ENCODE data around the gene RUSF1.

Gene RUSF1

DNA sequence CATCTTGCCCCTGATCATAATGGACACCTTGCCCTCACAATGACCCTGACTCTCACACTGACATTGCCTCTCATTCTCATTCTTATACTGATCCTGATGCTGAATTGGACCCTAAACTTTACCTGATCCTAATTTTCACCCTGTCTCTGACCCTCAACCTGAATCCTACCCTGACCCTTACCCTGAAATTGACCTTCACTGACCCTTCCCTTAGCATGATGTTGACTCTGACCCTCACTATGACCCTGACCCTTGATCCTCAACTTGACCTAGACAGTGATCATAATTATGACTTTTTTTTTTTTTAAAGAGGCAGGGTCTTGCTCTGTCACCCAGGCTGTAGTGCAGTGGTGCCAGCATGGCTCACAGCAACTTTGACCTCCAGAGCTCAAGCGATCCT lies 22.9 kb upstream of the RUSF1 start:
- H3K27ac ChIP-seq: no peak overlapping the region
- no peak for TF ChIP-seq CTCF (conservative IDR thresholded peaks at IDR 0.05; ENCODE audit: low read depth, low read length)
- H3K36me3 ChIP-seq (ENCODE audit: insufficient read depth): no peaks in the 10 kb centered on the region
- H3K4me3 ChIP-seq (IDR thresholded peaks at IDR 0.05; ENCODE audit: insufficient read depth, low read depth, low read length): no peak overlapping the region
- H3K4me2 ChIP-seq: no peak overlapping the region
- no peaks in the 10 kb centered on the region for H4K20me1 ChIP-seq (ENCODE audit: insufficient read depth)
- no peaks in the 10 kb centered on the region for H3K4me1 ChIP-seq (ENCODE audit: low read depth, poor library complexity, severe bottlenecking)
- H2AFZ ChIP-seq (ENCODE audit: low read depth): no peak overlapping the region
- no peaks in the 10 kb centered on the region for H3K27me3 ChIP-seq (ENCODE audit: insufficient read depth, low read depth)
- H3K79me2 ChIP-seq (ENCODE audit: insufficient read depth, low read depth): no peaks in the 10 kb centered on the region
- no peak overlapping the region for H3K9ac ChIP-seq

- H3K27me3 ChIP-seq (ENCODE audit: insufficient read depth, low read depth): no peaks in the 10 kb centered on the region
- no peak overlapping the region for H3K27ac ChIP-seq
- H3K4me2 ChIP-seq: no peak overlapping the region
- no peak overlapping the region for H2AFZ ChIP-seq (ENCODE audit: low read depth)
- H3K4me1 ChIP-seq (ENCODE audit: low read depth, poor library complexity, severe bottlenecking): no peaks in the 10 kb centered on the region
- H3K9ac ChIP-seq: no peak overlapping the region
- no peak overlapping the region for H3K4me3 ChIP-seq (IDR thresholded peaks at IDR 0.05; ENCODE audit: insufficient read depth, low read depth, low read length)
- H3K36me3 ChIP-seq (ENCODE audit: insufficient read depth): no peaks in the 10 kb centered on the region
- TF ChIP-seq CTCF (conservative IDR thresholded peaks at IDR 0.05; ENCODE audit: low read depth, low read length): no peak
- no peaks in the 10 kb centered on the region for H3K79me2 ChIP-seq (ENCODE audit: insufficient read depth, low read depth)
- H4K20me1 ChIP-seq (ENCODE audit: insufficient read depth): no peaks in the 10 kb centered on the region
Observed at GRCh38 chr16:31530405-31530804, 22.2 kb upstream of the RUSF1 start.

- H2AFZ ChIP-seq (ENCODE audit: low read depth): no peak overlapping the region
- no peak overlapping the region for H3K27ac ChIP-seq
- no peaks in the 10 kb centered on the region for H3K4me1 ChIP-seq (ENCODE audit: low read depth, poor library complexity, severe bottlenecking)
- no peaks in the 10 kb centered on the region for H3K79me2 ChIP-seq (ENCODE audit: insufficient read depth, low read depth)
- no peaks in the 10 kb centered on the region for H3K27me3 ChIP-seq (ENCODE audit: insufficient read depth, low read depth)
- no peaks in the 10 kb centered on the region for H4K20me1 ChIP-seq (ENCODE audit: insufficient read depth)
- H3K9ac ChIP-seq: no peak overlapping the region
- H3K4me3 ChIP-seq (IDR thresholded peaks at IDR 0.05; ENCODE audit: insufficient read depth, low read depth, low read length): no peak overlapping the region
- no peak overlapping the region for H3K4me2 ChIP-seq
- no peak for TF ChIP-seq CTCF (conservative IDR thresholded peaks at IDR 0.05; ENCODE audit: low read depth, low read length)
- H3K36me3 ChIP-seq (ENCODE audit: insufficient read depth): no peaks in the 10 kb centered on the region
Observed at GRCh38 chr16:31529937-31530312, 21.7 kb upstream of the RUSF1 start.

- no peak overlapping the region for H3K4me2 ChIP-seq
- no peaks in the 10 kb centered on the region for H4K20me1 ChIP-seq (ENCODE audit: insufficient read depth)
- TF ChIP-seq CTCF (conservative IDR thresholded peaks at IDR 0.05; ENCODE audit: low read depth, low read length): no peak
- no peak overlapping the region for H3K27ac ChIP-seq
- no peaks in the 10 kb centered on the region for H3K27me3 ChIP-seq (ENCODE audit: insufficient read depth, low read depth)
- H3K36me3 ChIP-seq (ENCODE audit: insufficient read depth): no peaks in the 10 kb centered on the region
- H3K4me3 ChIP-seq (IDR thresholded peaks at IDR 0.05; ENCODE audit: insufficient read depth, low read depth, low read length): no peak overlapping the region
- H2AFZ ChIP-seq (ENCODE audit: low read depth): no peak overlapping the region
- no peaks in the 10 kb centered on the region for H3K4me1 ChIP-seq (ENCODE audit: low read depth, poor library complexity, severe bottlenecking)
- no peak overlapping the region for H3K9ac ChIP-seq
- H3K79me2 ChIP-seq (ENCODE audit: insufficient read depth, low read depth): no peaks in the 10 kb centered on the region
Observed at GRCh38 chr16:31529108-31529936, 21.1 kb upstream of the RUSF1 start.
